Lung (tissue), 12 donors: ENCODE measurements around the gene PHKB. TPM values are rescaled to one million over a fixed set of nuclear protein-coding genes. Genes with fewer than 3 reads are reported as not detected.
"Not testable (repeated sequence)": the region's sequence is repeated elsewhere in the genome, so short reads cannot be mapped to it uniquely, and the experiment has no call there.

Experiments used
- ATAC-seq: fragments of 200-7000 bp; cut with Tn5 transposase; one replicate; pipeline ENCODE4 v1.9.1; 2020; ENCODE audit warnings: moderate number of reproducible peaks; ENCODE audit not compliant: insufficient read depth, low FRiP score
- DNase-seq, 3 donors: peaks; one replicate each; pipeline ENCODE4 v3.0.0-alpha.2; 2013 to 2017
- H3K27ac ChIP-seq, 2 donors: one replicate each; pipeline ENCODE4 v1.5.1; 2013; ENCODE audit warnings: mild to moderate bottlenecking in 2 of 2, moderate library complexity in 2 of 2, control low read depth in 1 of 2, inconsistent platforms in 1 of 2, low read depth in 1 of 2, low read length in 1 of 2
- H3K27me3 ChIP-seq, 3 donors: one replicate each; pipeline ENCODE4 v1.5.1; 2013; ENCODE audit warnings: low read length in 2 of 3; ENCODE audit not compliant: control insufficient read depth in 3 of 3, insufficient read depth in 3 of 3
- H3K36me3 ChIP-seq, 4 donors: one replicate each; pipeline ENCODE4 v1.5.1; 2013; ENCODE audit warnings: low read length in 4 of 4, mild to moderate bottlenecking in 1 of 4, moderate library complexity in 1 of 4; ENCODE audit not compliant: control insufficient read depth in 4 of 4, insufficient read depth in 4 of 4
- H3K4me1 ChIP-seq, 5 donors: one replicate each; pipeline ENCODE4 v1.5.1; 2013; ENCODE audit warnings: low read length in 5 of 5, mild to moderate bottlenecking in 2 of 5, moderate library complexity in 1 of 5; ENCODE audit not compliant: control insufficient read depth in 5 of 5, insufficient read depth in 5 of 5
- H3K4me3 ChIP-seq: one replicate; pipeline ENCODE4 v1.5.1; 2013; ENCODE audit warnings: mild to moderate bottlenecking, control low read depth, moderate library complexity
- H3K9ac ChIP-seq, 2 donors: one replicate each; pipeline ENCODE4 v1.5.1; 2013; ENCODE audit warnings: low read length in 2 of 2, control low read depth in 1 of 2; ENCODE audit not compliant: insufficient read depth in 1 of 2
- H3K9me3 ChIP-seq, 4 donors: one replicate each; pipeline ENCODE4 v1.5.1; 2013; ENCODE audit warnings: low read length in 3 of 4, mild to moderate bottlenecking in 1 of 4, moderate library complexity in 1 of 4; ENCODE audit not compliant: control insufficient read depth in 4 of 4, insufficient read depth in 3 of 4
- CTCF ChIP-seq: IDR thresholded peaks from 2 replicates; pipeline ENCODE4 v1.5.1; 2012; ENCODE audit warnings: mild to moderate bottlenecking; ENCODE audit errors: control extremely low read depth, extremely low read depth
- WGBS, 2 donors: extraction: QIAGEN DNeasy Blood & Tissue Kit; methylation state at CpG; one replicate each; pipeline ENCODE4 v1.1.7; 2013; 5-methylcytosine and 5-hydroxymethylcytosine counted together
- polyA plus RNA-seq, 2 donors: library from polyadenylated mRNA; stranded (reverse); fragments of 200-250 nt; gene quantifications; one replicate each; pipeline ENCODE4 v1.2.1, GENCODE V29; 2013
- total RNA-seq, 2 donors: library from RNA; depleted of rRNA in 1 of 2; stranded (reverse); fragments of >200 nt in 1 of 2; gene quantifications; one replicate each; pipeline ENCODE4 v1.2.1, GENCODE V29; 2014 to 2021
- donor health status: control.
- donor health status: control.
- donor health status: Bipolar disorder and iron deficiency.
- donor health status: healthy.
- donor health status: DM: yes; HTN: yes; CAD: no.

Gene PHKB
- total and polyA plus RNA-seq, 4 donors: 21.2 to 134 (median 49.6) TPM

GRCh38 chr16:47467501-47467900 lies 6.4 kb downstream of the PHKB start:
- 91 to 99% methylated on average over 2 of the region's 2 CpGs for WGBS, 2 donors

GRCh38 chr16:47468070-47468689 lies 7.0 kb downstream of the PHKB start:
- H3K4me1 ChIP-seq: peaks cover 0 to 29% (median 1%) of the 10 kb centered on the region in 5 donors
- ATAC-seq, DNase-seq, H3K9me3 ChIP-seq, H3K9ac ChIP-seq, H3K27me3 ChIP-seq, H3K27ac ChIP-seq, H3K4me3 ChIP-seq, H3K36me3 ChIP-seq: not testable (repeated sequence)
- 94% methylated on average over 7 of the region's 7 CpGs for WGBS, 2 donors

More at GRCh38 chr16:47467501-47467900, 6.4 kb downstream of the PHKB start:
- Histone ChIP-seq H3K27ac (no peak overlapping the region), H3K36me3 (peaks cover 0 to 4% (median 2%) of the 10 kb centered on the region in 4 donors), H3K9me3 (no peaks in the 10 kb centered on the region), H3K4me3 (no peak overlapping the region), H3K4me1 (peaks cover 0 to 29% (median 4%) of the 10 kb centered on the region in 5 donors), H3K9ac (no peak overlapping the region), H3K27me3 (no peaks in the 10 kb centered on the region)
- DNase-seq (no peak), ATAC-seq (no peak)
- no peak for TF ChIP-seq CTCF

- H3K27ac ChIP-seq: no peak overlapping the region
- no peaks in the 10 kb centered on the region for H3K9me3 ChIP-seq
- H3K4me3 ChIP-seq: no peak overlapping the region
- 100% methylated on average over 1 of the region's 1 CpG for WGBS, 2 donors
- peaks cover 0 to 4% (median 2%) of the 10 kb centered on the region in 4 donors for H3K36me3 ChIP-seq
- no peak for TF ChIP-seq CTCF
- no peaks in the 10 kb centered on the region for H3K27me3 ChIP-seq
- no peak overlapping the region for H3K9ac ChIP-seq
- no peak for ATAC-seq
- DNase-seq: no peak
- peaks cover 0 to 23% (median 0%) of the 10 kb centered on the region in 5 donors for H3K4me1 ChIP-seq
These were observed 8.1 kb downstream of the PHKB start for GRCh38 chr16:47469227-47469626.

GRCh38 chr16:47470211-47470610 lies 9.1 kb downstream of the PHKB start:
- ATAC-seq (no peak), DNase-seq (no peak)
- WGBS, 2 donors: 96 to 97% methylated on average over 7 of the region's 7 CpGs
- H3K27ac ChIP-seq: no peak overlapping the region
- no peak overlapping the region for H3K9ac ChIP-seq
- no peak for TF ChIP-seq CTCF
- H3K36me3 ChIP-seq: no peaks in the 10 kb centered on the region
- no peak overlapping the region for H3K4me3 ChIP-seq
- peaks cover 0 to 24% (median 0%) of the 10 kb centered on the region in 5 donors for H3K4me1 ChIP-seq
- H3K9me3 ChIP-seq: no peaks in the 10 kb centered on the region
- H3K27me3 ChIP-seq: no peaks in the 10 kb centered on the region
